RKO (cell line): ENCODE results near the gene ARHGAP30.

Source experiments
- DNase-seq: peaks from one replicate; pipeline ENCODE4 v3.0.0-alpha.2; 2016; ENCODE audit warnings: low spot score

ARHGAP30 gene

GRCh38 chr1:161091093-161091492 is 21.4 kb upstream of the ARHGAP30 start:
- DNase-seq, result no peak

GRCh38 chr1:161090617-161091016 is 20.9 kb upstream of the ARHGAP30 start:
- no peak for DNase-seq

DNA sequence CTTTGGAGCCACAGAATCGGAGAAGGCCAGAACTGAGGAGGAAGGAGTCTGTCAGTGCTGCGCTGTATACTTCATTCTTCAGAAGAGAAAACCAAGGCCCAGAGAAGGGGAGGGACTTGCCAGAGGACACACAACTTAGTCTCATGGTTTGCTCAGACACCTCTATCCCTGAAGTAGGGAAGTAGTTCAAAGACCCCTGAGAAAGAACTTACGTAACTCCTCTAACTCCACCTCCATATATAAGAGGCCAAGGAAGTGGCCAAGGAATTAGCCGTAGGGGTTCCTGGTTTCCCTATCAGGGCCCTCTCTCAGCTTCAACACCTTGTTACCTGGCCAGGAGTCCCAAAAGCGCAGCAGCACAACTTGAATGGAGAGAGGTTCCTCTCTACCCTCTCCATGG is 20.2 kb upstream of the ARHGAP30 start:
- no peak for DNase-seq

DNA sequence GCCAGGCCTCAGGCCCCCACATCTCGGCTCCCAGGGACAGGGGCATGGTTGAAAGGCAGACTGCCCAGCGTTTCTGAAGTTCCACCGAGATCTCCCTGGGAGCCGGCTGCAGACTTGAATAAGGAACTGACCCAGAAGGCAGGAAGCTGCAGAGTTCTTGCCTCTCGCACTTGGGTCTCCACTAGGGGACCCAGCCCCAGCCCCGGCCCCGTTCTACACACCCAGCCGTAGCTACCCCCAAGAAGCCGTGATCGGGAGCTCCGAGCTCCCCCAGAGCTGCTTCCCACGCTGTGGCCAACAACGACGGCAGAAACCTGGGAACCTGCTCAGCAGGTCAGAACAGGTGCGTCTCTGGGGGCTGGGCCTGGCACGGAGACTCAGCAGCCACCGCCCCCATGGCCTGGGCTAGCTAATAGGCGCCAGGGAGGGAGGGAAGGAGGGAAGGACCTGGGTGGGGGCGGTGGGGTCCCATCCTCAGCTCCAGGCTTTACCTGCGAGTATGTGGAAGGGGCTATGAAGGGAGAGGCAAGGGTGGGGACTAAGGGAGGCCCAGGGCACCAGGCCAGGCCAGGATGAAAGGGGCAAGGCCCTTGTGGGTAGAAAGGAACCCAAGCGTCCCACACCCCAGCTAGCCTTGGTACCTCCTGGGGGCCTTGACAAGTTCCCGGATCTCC is 19.7 kb upstream of the ARHGAP30 start, which contains the start of gene NECTIN4:
NECTIN4 (minus strand) TSS at position 308 of the 674 bp plus-strand sequence; CDS start at position 46, 262 bp downstream.
- no peak for DNase-seq

DNA sequence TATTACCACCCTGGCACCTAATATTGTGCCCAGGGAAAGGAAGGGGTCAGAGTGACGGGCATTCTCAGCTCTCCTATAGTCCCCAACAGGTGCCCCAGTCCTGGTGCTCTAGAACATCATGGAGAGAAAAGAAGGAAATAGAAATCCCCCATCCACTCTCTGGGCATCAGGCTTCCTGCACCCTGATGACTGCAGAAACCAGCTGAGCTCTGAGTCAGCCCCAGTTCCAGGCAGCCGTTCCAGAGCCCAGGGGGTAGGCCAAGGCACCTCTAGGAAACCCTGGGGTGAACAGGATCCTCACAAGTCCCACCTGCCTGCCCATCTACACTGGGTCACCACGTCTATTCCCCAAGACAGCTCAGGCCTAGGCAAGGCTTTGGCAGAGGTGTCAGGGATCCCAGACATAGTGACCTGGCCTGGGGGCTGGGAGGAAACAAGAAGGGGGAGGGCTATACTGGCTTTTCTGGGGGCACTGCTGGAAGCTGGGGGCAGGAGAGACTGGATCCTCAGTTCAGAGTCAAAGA is 19.0 kb upstream of the ARHGAP30 start:
- DNase-seq, result no peak

DNA sequence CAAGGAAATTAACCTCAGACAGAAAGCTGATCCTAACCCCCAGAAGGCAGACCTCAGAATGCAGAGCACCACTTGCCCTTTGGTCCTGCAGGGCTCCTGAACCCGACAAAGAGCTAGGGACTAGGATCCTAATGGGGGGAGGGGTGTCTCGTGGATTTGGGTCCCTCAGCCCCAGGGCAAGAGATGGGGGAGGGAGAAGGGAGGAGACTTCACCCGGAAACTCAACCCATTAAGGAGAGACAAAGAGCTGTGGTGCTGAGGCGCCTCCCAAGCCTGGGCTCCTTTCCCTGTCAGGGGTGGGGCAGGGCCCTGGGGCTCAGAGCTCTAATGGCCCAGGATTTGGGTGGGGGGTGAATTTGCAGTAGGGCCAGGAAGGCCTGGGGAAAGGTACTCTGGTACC is 16.8 kb upstream of the ARHGAP30 start:
- no peak for DNase-seq

- DNase-seq, result no peak
These were observed 15.5 kb upstream of the ARHGAP30 start for GRCh38 chr1:161085165-161085564.

- DNase-seq, result no peak
These were observed 14.9 kb upstream of the ARHGAP30 start for GRCh38 chr1:161084597-161084988.

DNA sequence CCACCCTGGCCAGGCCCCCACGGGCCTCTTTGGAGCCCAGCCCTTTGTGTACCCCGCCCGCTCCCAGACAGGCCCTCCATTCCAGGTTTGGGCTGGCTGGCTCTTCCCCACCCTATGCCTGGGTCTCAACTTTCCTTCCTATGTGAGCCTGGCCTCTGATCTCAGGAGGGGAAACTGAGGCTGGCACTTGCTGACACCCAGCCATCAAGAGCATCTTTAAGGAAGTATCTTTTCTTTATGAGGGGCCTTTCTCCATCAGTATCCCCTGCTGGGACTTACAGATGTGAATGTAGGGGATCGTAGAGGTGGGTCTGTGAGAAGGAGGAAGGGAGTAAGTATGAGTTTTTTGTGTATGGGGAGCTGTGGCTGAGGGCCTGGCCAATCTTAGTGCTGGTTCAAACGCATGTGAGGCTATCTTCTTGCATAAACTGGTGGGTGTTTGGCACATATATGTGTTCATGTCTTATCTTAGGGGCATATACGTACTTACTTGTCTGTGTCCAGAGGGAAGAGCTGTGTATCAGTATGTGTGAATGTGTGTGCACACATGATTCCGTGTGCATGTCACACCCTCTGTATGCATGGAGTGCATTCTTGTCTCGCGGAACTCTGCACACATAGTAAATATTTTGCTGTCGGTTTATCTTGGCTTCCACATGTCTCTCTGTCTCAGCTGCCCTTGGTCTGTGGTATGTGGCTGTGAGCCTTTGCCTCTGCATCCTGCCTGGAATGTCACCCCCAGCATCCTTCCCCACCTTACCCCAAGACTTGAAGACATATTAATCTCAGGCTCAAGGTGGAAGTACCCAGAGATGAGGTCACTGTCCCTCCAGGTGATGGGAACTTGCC is 14.3 kb upstream of the ARHGAP30 start:
- no peak for DNase-seq

DNA sequence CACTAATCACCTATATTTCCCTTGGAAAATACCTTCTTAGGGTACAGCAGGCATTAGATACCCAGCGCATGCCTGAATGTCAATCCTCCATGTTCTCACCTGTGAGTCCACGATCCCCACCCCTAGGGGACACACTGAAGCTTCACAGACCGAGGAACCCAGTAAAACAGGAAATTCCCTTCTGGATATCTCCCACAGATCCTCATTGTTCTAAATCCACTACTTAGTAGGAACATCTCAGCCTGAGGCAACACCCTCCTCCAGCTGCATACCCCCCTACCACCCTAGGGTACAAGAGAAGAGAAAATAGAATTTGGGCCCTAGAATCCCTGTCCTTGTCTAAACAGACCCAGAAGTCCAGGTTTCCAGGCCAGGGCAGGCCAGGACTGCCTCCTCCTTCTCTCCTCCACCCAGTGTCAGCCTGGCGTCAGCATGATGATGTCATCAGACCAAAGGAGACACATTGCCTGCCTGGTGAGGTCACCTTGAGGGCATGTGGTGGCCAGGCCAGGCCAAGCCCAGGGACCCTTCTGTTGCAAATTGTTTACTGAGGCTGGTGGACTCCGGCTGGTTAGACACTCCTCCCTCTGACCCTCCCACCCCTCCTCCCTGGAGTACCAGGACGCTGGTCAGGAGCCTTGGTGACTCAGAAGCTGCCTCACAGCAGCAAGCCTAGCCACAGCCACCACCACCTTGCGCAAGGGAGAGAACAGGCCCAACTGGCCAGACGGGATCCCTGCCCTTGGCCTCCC is 13.5 kb upstream of the ARHGAP30 start:
- DNase-seq, result peak; percentile 58

DNA sequence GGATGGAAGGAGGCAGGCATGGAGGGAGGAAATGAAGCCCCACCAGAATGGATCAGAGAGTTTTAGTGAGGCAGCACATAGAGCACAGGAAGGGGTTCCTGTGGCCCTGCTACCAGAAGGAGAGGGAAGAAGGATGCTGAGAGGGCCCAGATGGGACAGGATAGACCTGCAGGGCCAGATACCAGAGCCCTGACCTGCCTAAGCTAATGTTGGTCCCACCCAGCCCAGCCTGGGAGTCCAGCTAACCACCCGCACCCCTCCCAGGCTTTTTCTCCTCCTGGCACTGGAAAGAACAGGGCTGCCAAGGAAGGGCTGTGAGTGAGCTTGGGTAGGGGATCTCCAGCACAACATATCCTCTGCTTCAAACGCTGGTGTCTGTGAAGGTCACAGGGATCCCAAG is 12.8 kb upstream of the ARHGAP30 start:
- no peak for DNase-seq

DNA sequence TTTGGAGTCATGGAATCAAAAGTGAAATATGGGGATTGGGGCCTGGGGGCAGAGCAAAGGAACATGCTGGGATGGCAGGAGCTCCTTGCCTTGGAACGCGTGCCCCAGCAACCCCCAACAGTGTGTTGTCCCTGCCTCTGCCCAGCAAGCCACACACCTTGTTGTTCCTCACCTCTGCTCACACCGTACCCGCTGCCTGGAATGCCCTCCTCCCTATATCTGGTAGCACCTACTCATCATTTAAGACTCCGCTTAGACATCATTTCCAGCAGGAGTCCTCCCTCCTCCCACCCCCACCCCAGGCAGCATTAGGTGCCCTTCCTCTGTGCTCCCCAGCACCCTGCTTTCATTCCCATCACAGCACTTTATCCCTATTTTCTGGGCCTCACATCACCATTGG is 11.8 kb upstream of the ARHGAP30 start:
- no peak for DNase-seq

DNA sequence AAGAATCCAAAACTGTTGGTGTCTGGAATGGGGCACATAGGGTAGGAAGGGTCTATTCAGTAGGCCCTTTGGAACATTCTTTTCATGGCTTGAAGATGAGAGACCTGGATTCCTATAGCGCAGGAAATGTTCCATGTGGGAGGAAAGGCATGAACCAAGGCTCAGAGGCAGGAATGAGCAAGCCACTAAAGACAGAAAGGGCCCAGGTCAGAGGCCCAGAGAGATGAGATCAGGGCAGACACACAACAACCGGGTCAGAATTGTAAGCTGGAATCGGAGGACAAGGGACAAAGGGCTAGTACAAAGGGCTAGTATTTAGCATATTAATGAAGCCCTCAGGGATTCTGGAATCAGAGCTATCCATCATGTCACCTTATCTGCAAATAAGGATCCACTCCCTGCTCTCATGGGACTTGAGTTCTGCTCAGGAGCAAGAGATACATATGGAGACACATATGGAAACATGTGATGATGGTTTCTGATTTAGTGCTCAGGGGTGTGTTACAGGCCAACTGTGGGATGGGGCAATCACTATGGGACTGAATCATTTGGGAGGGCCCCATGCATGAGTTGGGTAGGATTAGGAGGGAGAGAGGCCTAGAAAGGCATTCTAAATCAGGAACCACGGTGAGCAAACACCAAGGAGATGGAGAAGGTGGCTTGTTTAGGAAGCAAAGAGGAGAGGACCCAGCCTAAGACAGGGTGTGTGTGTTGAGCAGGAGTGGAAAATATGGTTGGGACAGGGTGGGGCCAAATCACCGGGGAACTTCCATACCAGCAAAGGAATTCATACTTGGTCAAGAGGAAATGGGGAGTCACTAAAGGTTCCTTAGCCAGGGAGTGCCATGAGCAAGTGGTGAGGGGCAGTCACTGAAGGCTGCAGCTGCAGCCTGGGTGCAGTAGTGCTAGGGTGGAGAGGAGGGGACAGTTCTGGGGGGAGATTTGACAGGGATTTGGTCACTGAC is 11.0 kb upstream of the ARHGAP30 start:
- DNase-seq, result no peak

GRCh38 chr1:161079436-161080110 is 9.9 kb upstream of the ARHGAP30 start:
- DNase-seq, result no peak

DNA sequence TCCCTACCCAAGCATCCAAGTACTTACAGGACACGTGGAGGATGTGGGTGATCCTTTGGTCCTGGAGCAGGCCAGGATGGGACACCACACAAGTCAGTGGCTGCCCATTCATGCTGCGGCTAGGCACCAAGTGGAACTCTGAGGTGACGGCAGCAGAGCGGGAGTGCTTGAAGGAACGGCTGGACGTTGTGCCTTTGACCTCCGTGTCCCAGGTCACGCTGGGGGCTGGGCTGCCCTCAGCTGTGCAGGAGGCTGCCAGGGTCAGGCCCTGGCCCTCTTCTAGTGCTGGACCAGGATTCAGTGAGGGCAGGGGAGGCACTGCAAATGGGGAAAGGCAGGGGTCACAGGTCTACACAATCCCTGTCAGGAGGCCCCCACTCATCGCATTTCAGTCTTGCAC is 7.7 kb upstream of the ARHGAP30 start:
- no peak for DNase-seq

GRCh38 chr1:161076410-161076809 is 6.7 kb upstream of the ARHGAP30 start:
- no peak for DNase-seq

- no peak for DNase-seq
These were observed 5.1 kb upstream of the ARHGAP30 start for GRCh38 chr1:161074676-161075368.

- DNase-seq, result no peak
These were observed 3.9 kb upstream of the ARHGAP30 start for GRCh38 chr1:161073474-161074121.

- no peak for DNase-seq
These were observed 3.2 kb upstream of the ARHGAP30 start for GRCh38 chr1:161072751-161073449.
